GDM1 (cell line): Measurements from ENCODE around the gene RAET1L.
"Not testable (repeated sequence)": the region's sequence is repeated elsewhere in the genome, so short reads cannot be mapped to it uniquely, and the experiment has no call there.

Experiments used
- DNase-seq: peaks from one replicate; lab custom pipeline; 2025; lab: John Stamatoyannopoulos, UW

Gene RAET1L

DNA sequence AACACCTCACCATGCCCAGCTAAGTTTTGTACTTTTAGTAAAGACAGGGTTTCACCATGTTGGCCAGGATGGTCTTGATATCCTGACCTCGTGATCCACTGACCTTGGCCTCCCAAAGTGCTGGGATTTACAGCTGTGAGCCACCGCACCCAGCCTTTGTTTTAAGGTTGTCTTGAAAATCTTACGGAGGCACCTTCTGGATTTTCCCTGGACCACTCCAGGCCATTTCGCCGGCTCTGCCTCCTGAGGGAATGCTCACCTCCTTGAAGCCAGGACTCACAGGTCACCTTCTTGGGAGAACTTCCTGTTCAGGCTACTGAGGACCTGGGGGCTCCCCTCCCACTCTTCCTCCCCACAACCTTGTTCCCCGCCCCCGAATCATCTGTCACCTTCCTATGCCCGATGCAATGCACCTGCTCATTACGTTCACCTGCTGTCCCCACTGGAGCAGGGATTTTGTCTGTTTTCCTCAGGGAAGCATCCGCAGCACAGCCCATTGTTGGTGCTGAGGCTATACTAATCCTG is 19.4 kb upstream of the RAET1L start:
- DNase-seq, result no peak

GRCh38 chr6:150043501-150044412 is 18.4 kb upstream of the RAET1L start:
- DNase-seq, result no peak

DNA sequence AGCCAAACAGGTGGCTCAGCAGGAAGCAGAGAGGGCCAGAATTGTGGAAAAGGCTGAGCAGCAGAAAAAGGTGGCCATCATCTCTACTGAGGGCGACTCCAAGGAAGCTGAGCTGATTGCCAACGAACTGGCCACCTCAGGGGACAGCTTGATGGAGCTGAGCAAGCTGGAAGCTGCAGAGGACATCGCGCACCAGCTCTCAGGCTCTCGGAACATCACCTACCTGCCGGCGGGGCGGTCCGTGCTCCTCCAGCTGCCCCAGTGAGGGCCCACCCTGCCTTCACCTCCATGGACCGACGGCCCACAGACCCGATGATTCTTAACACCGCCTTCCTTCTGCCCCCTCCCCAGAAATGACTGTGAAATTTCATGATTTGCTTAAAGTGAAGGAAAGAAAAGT is 17.8 kb upstream of the RAET1L start:
- no peak for DNase-seq

GRCh38 chr6:150038202-150039062 is 13.1 kb upstream of the RAET1L start:
- no peak for DNase-seq

- no peak for DNase-seq
Measured at GRCh38 chr6:150037526-150038201, 12.3 kb upstream of the RAET1L start.

DNA sequence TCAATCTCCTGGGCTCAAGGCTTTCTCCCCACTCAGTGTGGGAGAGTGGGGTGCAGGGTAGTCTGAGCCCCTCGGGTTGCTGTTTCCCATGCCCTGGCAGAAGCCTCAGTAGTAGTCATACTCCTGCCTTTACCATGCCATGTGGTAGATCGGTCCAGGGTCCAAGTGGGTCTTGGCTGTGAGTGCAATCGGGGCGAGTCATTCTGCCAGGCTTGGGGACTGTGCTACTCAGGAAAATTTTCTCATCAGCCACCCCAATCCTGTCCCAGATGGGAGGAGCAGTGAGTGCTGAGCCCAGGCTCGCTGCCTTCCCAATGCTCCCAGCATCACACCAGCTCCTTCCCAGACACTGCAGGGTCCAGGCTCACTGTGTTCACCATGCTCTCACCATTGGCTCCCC is 10.7 kb upstream of the RAET1L start:
- DNase-seq, result no peak

- DNase-seq, result no peak
Measured at GRCh38 chr6:150033207-150033771, 8.0 kb upstream of the RAET1L start.

DNA sequence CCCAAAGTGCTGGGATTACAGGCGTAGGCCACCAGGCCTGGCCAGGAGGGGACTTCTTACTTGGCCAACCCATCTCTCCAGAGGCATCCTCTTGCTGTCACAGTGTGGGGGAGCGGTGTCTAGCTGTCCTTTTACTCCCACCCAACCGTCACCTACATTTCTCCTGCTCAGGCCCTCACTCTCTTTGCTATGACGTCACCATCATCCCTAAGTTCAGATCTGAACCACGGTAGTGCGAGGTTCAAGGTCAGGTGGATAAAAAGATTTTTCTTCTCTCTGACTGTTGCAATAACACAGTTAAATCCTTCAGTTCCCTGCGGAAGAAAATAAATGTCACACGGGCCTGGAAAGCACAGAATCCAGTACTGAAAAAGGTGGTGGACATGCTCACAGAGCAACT is 7.3 kb upstream of the RAET1L start:
- no peak for DNase-seq

DNA sequence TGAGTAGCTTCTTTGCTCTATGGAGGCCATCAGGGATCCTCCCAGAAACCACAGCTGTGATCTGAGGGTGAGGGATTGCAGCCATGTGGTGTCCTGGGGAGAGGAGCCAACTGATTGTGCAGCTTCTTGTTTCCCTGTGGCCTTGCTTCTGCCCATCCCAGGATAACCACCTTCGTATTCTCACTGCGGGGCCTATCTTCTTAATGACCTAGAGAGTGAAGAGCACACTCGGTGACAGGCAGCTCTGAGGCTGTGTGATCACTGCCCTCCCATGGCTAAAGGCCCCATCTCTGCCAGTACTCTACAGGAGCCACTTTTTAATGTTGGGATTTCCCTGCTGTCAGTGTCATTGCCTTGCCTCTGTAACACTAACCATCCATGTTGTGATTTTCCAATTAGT is 5.3 kb upstream of the RAET1L start:
- DNase-seq, result no peak

DNA sequence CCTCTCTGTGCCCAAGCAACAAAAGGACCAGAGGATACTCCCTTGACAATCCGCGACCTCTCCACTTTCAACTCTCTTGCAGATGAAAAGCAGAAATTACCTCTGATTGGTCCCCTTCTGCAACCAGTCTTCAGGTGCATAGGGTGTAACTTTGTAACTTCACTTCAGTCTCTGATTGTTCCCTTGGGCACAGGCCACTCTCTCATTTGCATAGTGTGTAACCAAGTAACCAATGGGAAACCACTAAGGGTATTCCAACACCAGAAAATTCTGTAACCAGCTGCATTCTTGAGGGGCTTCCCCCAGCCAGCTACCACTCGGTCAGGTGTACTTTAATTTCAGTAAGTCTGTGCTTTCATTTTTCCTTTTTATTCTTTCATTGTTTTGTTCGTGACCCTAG is 4.4 kb upstream of the RAET1L start:
- no peak for DNase-seq

DNA sequence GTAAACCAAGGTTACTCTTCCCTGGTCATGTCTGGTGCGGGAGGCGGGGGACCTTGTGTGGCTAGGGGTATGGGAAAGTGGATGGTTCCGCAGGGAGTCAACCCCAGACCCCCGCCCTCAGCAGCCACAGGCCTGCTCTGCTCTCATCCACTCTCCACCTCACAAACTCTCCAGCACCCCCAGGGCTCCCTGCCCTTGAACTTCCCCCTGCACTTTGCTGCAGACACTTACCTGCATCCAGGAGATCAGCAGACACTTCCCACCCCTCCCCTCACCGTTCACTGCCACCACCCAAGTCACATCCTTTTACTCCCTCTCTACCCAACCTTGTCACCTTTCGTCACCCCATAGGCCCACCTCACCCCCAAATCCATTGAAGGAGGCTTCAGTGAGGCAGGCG is 3.9 kb upstream of the RAET1L start:
- DNase-seq, result no peak

- no peak for DNase-seq
Measured at GRCh38 chr6:150028799-150029198, 3.5 kb upstream of the RAET1L start.

- DNase-seq, result no peak
Measured at GRCh38 chr6:150027806-150028565, 2.7 kb upstream of the RAET1L start.

DNA sequence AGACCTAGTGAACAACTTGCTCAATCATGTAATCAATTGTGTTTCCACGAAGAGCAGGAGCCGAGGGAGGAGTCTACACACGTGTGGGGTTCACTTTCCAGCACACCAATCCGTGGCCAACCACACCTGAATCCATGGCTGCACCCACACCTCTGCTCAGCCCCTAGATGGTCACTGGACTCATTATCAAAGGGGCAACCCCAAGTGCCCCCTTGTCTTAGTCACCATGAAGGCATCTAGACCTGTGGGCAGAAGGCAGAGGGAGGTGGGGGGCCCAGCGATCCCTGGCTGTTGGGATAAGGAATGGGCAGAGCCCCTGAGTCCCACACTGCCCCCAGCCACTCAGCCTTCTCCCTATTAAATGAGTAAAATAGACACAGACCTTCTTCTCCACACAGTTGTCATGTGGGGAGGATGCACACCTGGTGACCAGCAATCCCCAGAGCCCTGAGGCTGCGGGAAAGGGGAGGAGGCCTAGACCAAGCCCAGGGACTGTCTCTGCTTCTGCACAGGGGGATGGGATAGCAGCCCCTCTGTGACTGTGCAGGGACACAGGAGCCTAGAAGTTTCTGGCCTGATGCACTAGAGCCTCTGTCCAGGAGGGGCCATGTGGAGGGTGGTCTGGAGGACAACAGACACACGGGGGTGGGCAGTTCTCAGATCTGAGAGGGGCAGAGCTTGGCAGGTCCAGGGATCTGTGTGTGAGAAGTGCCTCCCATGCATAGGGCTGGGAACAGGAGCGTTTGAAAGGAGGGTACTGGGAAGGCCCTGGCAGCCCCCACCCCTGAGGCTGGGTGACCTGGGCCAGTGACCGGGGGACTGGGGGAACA is 1.9 kb upstream of the RAET1L start:
- no peak for DNase-seq

- no peak for DNase-seq
Measured at GRCh38 chr6:150024646-150025155, 631 bp downstream of the RAET1L start.

DNA sequence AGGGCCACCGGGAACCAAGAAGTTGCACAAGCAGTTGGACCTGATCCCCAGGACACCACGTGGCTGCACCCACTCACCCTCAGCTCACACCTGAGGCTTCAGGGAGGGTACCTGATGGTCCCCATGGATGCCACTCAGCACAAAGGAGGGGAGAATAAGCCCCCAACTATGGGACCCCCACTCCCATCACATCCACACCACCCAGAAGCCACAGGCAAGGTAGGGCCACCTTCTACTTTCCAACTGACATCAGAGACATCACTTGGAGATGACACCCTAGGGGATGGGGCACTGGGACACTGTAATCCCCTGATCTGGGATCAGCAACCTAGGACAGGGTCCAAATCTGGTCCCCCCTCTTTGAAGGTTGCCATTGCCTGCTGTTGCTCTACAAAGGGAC is 1.3 kb downstream of the RAET1L start:
- DNase-seq, result not testable (repeated sequence)

- not testable (repeated sequence) for DNase-seq
Measured at GRCh38 chr6:150021870-150022269, 3.5 kb downstream of the RAET1L start.

DNA sequence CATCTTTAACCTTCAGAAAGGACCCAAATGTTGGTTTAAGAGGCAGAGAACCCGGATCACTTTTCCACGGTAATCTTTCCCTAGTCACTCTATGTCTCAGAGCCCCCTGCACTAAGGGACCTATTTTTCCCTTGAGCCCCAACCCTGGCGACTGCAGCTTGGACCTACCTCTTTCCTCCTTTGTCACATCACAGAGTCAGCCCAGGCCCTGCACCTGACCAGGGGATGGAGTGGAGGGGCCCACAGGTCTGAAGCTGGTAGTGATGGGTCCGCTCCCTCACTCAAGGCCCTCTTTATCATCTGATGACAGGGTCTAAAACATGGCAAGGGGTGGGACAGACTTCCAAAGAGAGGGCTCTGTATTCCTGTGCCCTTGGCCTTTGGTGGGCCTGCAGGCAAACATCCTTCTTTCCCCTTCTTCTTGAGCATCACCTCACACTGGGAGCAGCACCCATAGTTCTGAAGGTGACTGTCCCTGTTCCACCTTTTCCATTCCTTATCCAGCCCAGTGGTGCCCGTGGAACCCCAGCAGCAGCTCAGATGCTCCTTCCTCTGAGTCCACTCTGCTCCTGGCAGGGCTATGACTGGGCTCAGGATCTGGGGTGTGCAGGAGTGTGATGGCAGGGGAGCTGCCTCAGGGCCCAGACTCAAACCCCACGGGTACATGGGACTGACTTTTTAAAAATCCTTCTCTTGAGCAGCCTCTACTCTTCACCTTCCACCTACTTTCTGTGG is 6.3 kb downstream of the RAET1L start:
- DNase-seq, result no peak

- not testable (repeated sequence) for DNase-seq
Measured at GRCh38 chr6:150017186-150017521, 8.2 kb downstream of the RAET1L start.
